ENCODE results near the gene UNC13C. TPM values are rescaled to one million over a fixed set of nuclear protein-coding genes. Genes with fewer than 3 reads are reported as not detected.

The UNC13C gene
- total RNA-seq, 1 experiment from 2014 or later: not detected

- no peak overlapping the region for H3K27ac ChIP-seq
- no peak for DNase-seq
- H3K9me3 ChIP-seq (replicated peaks): no peaks in the 10 kb centered on the region
- H3K36me3 ChIP-seq: no peaks in the 10 kb centered on the region
- H3K4me3 ChIP-seq: no peak overlapping the region
- H3K4me1 ChIP-seq: no peaks in the 10 kb centered on the region
- no peaks in the 10 kb centered on the region for H3K27me3 ChIP-seq
Observed at GRCh38 chr15:54660356-54660755, 682.1 kb downstream of the UNC13C start.

- no peak overlapping the region for H3K27ac ChIP-seq
Observed at GRCh38 chr15:54675241-54675640, 697.0 kb downstream of the UNC13C start.

DNA sequence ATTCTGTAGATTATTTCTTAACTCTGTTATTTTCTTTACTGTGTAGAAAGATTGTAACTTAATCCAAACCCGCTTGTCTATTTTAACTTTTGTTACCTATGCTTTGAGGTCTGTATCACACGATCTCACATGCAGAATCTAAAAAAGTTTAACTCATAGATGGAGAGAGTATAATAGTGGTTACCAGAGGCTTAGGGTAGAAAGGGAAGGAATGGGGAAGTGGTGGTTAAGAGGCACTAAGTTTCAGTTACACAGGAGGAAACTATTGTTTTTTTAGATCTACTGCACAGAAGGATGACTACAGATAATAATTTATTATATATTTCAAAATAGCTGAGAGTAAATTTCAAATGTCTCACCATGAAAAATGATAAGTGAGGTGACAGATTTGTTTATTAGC lies 703.3 kb downstream of the UNC13C start:
- H3K27me3 ChIP-seq: no peaks in the 10 kb centered on the region
- no peak for DNase-seq
- no peak overlapping the region for H3K27ac ChIP-seq
- H3K9me3 ChIP-seq (replicated peaks): no peaks in the 10 kb centered on the region
- H3K36me3 ChIP-seq: no peaks in the 10 kb centered on the region
- no peak overlapping the region for H3K4me3 ChIP-seq
- H3K4me1 ChIP-seq: no peaks in the 10 kb centered on the region

More at GRCh38 chr15:54675241-54675640, 697.0 kb downstream of the UNC13C start:
- H3K4me3 ChIP-seq: no peak overlapping the region
- H3K36me3 ChIP-seq: no peaks in the 10 kb centered on the region
- no peaks in the 10 kb centered on the region for H3K4me1 ChIP-seq
- no peak for DNase-seq
- H3K27me3 ChIP-seq: no peaks in the 10 kb centered on the region
- H3K9me3 ChIP-seq (replicated peaks): 0 out of 2 replicates have a peak, but pooled peaks cover 2% of the 10 kb centered on the region

Other genes starting within 250 kb of the UNC13C start
- not detected in 2 replicates for gene WDR72, start 218.8 kb upstream of the UNC13C start, total RNA-seq (2014; rRNA removed; shearing (Covaris generic))